Mucosa of stomach (tissue), 1 donor: Measurements from ENCODE around the gene TRABD2A.

ENCODE experiments used
- H3K27me3 ChIP-seq: one replicate; pipeline ENCODE4 v1.7.0; 2013; ENCODE audit warnings: mild to moderate bottlenecking, low read length; ENCODE audit not compliant: control insufficient read depth, insufficient read depth
- H3K36me3 ChIP-seq: one replicate; pipeline ENCODE4 v1.7.0; 2013; ENCODE audit warnings: low read length; ENCODE audit not compliant: control insufficient read depth, insufficient read depth
- H3K4me1 ChIP-seq: one replicate; pipeline ENCODE4 v1.7.0; 2013; ENCODE audit warnings: mild to moderate bottlenecking, low read length; ENCODE audit not compliant: control insufficient read depth, insufficient read depth
- H3K4me3 ChIP-seq: one replicate; pipeline ENCODE4 v1.7.0; 2013; ENCODE audit warnings: low read length
- H3K9ac ChIP-seq: one replicate; pipeline ENCODE4 v1.7.0; 2013; ENCODE audit warnings: mild to moderate bottlenecking, low read length, moderate library complexity
- H3K9me3 ChIP-seq: one replicate; pipeline ENCODE4 v1.7.0; 2013; ENCODE audit warnings: mild to moderate bottlenecking, low read length, moderate library complexity; ENCODE audit not compliant: control insufficient read depth
- donor health status: Pancreatic carcinoma.

The TRABD2A gene

DNA sequence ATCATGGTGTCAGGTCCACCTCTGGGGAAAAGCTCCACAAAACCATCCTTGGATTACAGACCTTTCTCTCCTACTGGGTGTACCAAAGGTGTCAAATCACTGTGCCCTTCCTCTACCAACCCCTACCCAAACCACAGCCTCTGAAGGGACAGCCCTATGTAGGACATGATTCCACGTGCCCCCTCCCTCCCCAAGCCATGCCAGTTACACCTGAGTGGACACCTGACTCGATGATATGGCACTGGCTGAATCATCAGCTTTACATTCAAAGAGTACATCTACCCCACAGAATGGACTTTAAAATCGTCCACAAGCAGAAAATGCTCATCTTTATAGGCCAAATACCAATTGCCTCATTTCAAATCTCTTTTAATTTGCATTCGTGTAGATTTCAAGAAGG lies 26.0 kb downstream of the TRABD2A start:
- Histone ChIP-seq H3K4me1 (no peaks in the 10 kb centered on the region), H3K27me3 (peaks cover 4% of the 10 kb centered on the region), H3K9me3 (no peaks in the 10 kb centered on the region), H3K9ac (no peak overlapping the region), H3K36me3 (no peaks in the 10 kb centered on the region), H3K4me3 (no peak overlapping the region)

DNA sequence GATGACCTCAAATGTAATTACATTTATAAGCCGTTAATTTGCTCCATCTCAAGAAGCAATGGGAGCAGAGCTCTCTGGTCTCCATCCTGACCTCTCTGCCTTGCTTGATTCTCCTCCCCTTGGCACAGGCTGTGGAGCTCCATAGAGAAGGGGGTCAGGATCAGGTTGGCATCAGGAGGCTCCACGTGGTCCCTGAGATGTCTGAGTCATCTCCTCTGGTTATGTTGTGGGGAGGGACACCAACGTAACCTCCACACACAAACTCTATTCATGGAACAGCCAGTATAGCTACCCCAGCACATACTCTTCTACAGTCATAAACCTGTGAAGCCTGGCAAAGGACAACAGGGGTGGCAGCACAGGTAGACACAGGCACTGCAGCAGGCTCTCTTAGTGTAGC lies 29.0 kb downstream of the TRABD2A start:
- Histone ChIP-seq H3K9me3 (no peaks in the 10 kb centered on the region), H3K4me1 (no peaks in the 10 kb centered on the region), H3K4me3 (no peak overlapping the region), H3K9ac (no peak overlapping the region), H3K27me3 (peaks cover 4% of the 10 kb centered on the region), H3K36me3 (no peaks in the 10 kb centered on the region)

DNA sequence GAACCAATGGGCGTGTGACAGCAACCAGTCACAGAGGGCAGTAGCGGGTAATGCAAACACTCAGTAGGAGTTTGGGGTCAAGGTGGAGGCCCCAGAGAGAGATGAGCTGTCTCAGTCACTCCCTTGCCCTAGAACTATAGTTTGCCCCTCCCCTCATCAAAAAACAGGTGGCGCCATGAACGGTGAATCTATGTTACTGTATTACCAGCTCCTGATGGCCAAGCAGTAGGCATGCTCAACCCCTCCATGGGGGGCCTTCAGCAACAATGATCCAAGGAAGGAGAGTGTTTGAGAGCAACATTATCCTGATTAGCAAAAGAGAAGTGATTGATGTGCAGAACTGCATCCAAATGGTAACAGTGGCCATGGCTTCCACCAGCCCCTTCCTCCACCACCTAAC lies 30.4 kb downstream of the TRABD2A start:
- Histone ChIP-seq H3K4me1 (no peaks in the 10 kb centered on the region), H3K9me3 (no peaks in the 10 kb centered on the region), H3K27me3 (peaks cover 4% of the 10 kb centered on the region), H3K4me3 (no peak overlapping the region), H3K9ac (no peak overlapping the region), H3K36me3 (no peaks in the 10 kb centered on the region)

DNA sequence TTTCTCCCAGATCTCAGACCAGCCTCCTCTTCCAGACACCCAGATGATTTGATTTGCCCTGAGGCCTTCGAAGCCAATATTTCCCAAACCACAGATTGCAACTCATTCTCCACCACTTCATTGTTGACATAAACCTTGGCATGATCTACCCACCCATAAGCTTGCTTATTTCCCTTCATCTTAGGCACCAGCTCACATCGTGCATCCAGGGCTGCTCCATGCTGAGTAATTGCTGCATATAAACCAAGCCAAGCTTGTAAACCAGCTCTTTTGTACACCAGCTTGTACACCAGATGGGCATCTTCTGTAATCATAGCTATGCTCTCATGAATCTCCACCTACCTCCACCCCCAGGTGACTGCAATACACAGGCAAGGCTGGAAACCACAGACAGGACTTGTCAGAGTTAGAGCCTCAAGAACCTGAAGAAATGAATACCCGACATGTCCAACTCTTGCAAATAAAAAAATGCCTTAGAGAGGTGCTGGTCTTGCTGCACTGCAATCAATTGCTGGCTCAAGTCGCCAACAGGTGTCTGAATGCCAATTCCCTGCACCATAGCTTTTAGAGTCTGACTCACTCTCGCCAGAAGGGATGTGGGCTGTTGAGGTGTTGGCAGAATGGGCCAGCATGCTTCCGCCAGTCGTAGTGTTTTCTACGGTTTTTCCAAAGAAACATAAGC lies 31.5 kb downstream of the TRABD2A start:
- Histone ChIP-seq H3K9ac (no peak overlapping the region), H3K4me3 (no peak overlapping the region), H3K36me3 (no peaks in the 10 kb centered on the region), H3K27me3 (peaks cover 4% of the 10 kb centered on the region), H3K9me3 (no peaks in the 10 kb centered on the region), H3K4me1 (no peaks in the 10 kb centered on the region)

DNA sequence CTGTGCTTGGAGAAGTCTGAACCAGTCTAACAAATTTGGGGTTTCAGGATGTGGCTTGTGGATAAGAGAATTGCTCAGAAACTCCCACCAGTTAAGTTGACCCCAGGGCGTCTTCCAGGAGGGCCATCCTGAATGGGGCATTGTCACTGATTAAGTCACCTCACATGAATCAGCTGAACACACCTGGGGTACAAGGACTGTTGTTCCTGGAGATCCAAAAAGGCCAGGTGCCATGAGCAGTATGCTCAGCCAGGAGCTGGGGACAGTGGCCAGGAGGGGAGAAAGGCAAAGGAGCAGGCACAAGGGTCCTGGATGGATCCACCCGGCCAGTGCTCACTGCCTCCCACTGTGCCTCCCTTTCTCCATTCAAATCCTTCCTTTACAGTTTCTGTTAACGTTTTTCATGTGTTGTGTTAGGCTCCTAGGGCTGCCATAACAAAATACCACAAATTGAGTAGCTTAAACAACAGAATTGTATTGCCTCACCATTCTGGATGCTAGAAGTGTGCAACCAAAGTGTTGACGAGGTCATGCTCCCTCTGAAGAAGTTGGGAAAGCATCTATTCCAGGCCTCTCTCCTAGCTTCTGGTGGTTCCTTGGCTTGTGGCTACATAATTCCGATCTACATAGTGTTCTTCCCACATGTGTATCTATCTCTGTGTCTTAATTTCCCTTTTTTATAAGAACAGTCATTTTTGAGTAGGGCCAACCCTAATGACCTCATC lies 33.4 kb downstream of the TRABD2A start:
- H3K9ac ChIP-seq, result no peak overlapping the region
- no peak overlapping the region for H3K4me3 ChIP-seq
- H3K9me3 ChIP-seq, result no peaks in the 10 kb centered on the region
- H3K36me3 ChIP-seq, result no peaks in the 10 kb centered on the region
- no peaks in the 10 kb centered on the region for H3K4me1 ChIP-seq
- H3K27me3 ChIP-seq, result peaks cover 4% of the 10 kb centered on the region

DNA sequence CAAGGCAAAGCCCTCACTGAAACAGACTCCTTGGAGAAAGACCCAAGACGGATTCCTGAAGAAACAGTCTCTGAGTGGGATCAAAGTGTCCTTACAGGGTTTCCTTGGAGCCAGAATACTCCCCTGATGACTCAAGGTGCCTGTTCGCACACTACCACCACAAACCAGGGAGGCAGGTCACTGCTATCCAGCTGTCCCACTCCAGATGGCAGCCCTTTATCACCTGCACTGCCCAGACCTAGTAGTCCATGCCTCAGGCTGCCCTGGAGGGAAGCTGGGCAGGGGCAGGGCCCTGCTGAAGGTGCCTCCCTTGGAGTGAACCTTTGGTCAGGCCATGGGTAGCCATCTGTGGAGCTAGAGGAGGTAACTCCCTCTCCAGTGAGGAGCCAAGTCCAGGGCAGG lies 34.1 kb downstream of the TRABD2A start:
- Histone ChIP-seq H3K36me3 (no peaks in the 10 kb centered on the region), H3K4me3 (no peak overlapping the region), H3K4me1 (no peaks in the 10 kb centered on the region), H3K9ac (no peak overlapping the region), H3K27me3 (no peaks in the 10 kb centered on the region), H3K9me3 (no peaks in the 10 kb centered on the region)

DNA sequence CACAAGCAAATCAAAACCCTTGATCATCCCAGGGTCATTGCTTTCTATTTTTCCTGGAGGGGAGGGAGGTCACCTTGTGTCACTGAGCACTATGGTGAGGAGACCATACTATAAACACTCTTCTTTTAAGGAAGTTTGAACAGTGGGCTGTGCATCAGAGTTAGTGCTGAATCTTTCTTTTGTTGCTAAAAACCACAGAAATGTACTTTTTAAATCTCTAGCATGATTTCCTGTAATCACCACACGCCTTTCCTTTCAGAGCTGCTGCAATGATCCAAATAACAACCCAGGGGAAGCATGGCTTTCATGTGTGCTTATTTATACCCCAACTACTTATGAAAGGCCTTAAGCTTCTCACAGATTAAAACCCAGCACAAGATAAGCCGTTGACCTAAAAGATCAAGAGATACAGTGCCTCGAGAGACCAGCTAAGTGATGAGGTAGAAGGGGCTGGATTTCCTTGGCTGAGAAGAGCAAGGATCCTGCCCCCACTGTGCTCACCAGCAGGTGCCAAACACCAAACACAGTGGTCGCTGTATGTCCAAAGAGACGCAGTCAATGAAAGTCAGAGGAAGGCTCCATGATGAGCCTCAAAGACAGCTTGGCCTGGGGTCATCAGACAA lies 34.7 kb downstream of the TRABD2A start:
- Histone ChIP-seq H3K27me3 (no peaks in the 10 kb centered on the region), H3K9ac (no peak overlapping the region), H3K36me3 (no peaks in the 10 kb centered on the region), H3K4me1 (no peaks in the 10 kb centered on the region), H3K9me3 (no peaks in the 10 kb centered on the region), H3K4me3 (no peak overlapping the region)

DNA sequence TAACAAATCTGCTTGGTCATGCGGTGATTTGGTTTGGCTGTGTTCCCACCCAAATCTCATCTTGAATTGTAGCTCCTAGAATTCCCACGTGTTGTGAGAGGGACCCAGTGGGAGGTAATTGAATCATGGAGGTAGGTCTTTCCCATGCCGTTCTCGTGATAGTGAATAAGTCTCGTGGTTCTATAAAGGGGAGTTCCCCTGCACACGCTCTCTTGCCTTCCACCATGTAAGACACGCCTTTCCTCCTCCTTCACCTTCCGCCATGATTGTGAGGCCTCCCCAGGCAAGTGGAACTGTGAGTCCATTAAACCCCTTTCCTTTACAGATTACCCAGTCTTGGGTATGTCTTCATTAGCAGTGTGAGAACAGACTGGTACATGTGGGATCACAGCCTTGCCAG lies 36.7 kb downstream of the TRABD2A start:
- no peaks in the 10 kb centered on the region for H3K9me3 ChIP-seq
- no peak overlapping the region for H3K4me3 ChIP-seq
- H3K27me3 ChIP-seq, result no peaks in the 10 kb centered on the region
- H3K4me1 ChIP-seq, result no peaks in the 10 kb centered on the region
- no peaks in the 10 kb centered on the region for H3K36me3 ChIP-seq
- H3K9ac ChIP-seq, result no peak overlapping the region

DNA sequence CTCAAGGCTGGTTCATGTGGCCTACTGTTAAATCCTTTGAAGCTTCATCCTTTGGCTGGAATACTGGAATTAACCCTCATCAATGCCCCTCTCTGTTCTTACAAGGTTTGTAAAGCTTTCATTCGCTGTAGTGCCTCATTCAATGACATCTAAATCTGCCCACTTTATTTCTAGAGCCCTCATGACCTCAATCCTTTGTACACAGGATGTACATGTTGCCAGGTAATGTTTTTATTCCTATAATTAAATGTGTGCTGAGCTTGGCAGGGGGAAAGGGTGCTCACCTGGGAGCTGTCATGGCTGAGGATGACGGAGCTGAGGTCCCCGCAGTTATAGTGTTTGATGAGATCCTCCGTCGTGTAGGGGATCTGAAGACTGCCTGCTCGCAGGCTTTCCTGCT lies 39.3 kb downstream of the TRABD2A start:
- H3K9me3 ChIP-seq, result no peaks in the 10 kb centered on the region
- H3K9ac ChIP-seq, result no peak overlapping the region
- no peaks in the 10 kb centered on the region for H3K27me3 ChIP-seq
- no peak overlapping the region for H3K4me3 ChIP-seq
- H3K4me1 ChIP-seq, result no peaks in the 10 kb centered on the region
- H3K36me3 ChIP-seq, result no peaks in the 10 kb centered on the region

DNA sequence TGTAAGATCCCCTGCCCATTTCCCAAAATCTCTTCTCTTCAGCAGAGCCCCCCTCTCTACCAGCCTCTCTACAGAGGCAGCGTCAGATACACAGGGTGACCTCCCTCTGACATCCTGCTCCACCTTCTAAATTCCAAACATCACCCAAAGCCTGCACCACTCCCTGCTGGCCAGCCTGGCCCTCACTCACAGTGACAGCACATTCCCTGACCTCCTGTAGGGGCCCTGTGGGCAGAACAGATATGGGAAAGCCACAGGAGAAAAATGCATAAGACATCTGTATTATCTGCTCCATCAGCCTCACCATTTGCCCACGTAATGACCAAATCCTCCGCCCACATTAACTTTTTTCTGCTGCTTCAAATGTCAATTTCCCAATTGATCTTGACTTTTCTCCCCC lies 40.6 kb downstream of the TRABD2A start:
- H3K27me3 ChIP-seq, result no peaks in the 10 kb centered on the region
- no peaks in the 10 kb centered on the region for H3K36me3 ChIP-seq
- no peak overlapping the region for H3K9ac ChIP-seq
- no peak overlapping the region for H3K4me3 ChIP-seq
- no peaks in the 10 kb centered on the region for H3K9me3 ChIP-seq
- H3K4me1 ChIP-seq, result no peaks in the 10 kb centered on the region

DNA sequence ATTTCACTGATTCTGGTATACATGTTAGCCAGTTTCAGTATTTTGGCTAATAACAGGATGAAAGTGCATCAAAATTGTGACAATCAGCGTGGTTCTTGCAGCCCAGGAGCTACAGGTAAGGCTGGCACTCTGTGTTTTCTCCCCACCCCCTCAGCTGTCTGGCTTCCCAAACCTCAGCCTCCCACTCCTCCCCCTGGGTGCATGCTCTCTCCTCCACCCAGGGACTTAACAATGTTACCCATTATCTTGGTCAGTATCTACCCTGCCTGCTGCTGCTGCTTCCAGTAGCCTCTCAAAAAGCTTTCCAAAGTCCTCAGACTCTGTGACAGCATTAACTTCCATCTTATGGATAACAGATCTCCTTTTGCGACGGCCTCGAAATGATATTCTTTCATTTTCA lies 41.0 kb downstream of the TRABD2A start:
- Histone ChIP-seq H3K4me1 (no peaks in the 10 kb centered on the region), H3K36me3 (no peaks in the 10 kb centered on the region), H3K9ac (no peak overlapping the region), H3K4me3 (no peak overlapping the region), H3K9me3 (no peaks in the 10 kb centered on the region), H3K27me3 (no peaks in the 10 kb centered on the region)

DNA sequence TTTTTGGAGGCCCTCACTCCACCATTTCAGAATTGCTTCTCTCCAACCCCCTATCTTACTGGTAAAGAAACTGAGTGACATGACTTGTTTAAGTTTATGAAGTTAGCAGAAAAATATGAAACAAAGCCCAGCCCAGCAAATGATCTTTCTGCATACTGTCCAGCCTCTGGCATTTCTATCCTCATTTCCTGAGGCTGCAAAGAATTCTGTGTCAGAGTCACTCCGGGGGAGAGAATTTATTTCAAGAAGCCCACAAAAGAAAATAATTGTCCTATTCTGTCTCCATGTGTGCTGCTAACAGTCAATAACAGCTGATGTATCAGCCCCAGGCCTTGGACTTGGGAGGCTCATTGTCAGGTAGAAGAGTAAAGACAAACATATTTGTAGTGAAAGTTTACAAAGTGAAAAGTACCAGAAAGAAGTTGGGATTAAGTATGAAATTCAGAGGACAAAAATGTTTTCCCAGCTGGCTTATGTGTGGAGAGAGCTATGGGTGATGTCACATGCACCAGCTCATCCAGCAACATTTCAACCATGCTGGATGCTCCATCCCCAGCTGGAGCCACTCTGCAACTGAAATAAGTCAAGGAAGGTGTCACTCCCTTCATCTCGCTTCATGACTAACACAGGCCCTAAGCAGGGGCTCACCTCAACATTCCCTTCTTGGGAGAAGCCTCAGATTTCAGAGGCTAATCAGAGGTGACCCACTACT lies 42.3 kb downstream of the TRABD2A start:
- Histone ChIP-seq H3K36me3 (no peaks in the 10 kb centered on the region), H3K4me1 (no peaks in the 10 kb centered on the region), H3K9me3 (no peaks in the 10 kb centered on the region)

More for the DNA sequence above, 42.3 kb downstream of the TRABD2A start:
- H3K27me3 ChIP-seq, result no peaks in the 10 kb centered on the region
- no peak overlapping the region for H3K9ac ChIP-seq
- H3K4me3 ChIP-seq, result no peak overlapping the region
